Astrocyte (in vitro differentiated cells and primary cell): Measurements from ENCODE around the gene CDH22. TPM values are rescaled to one million over a fixed set of nuclear protein-coding genes. Genes with fewer than 3 reads are reported as not detected.

Experiments
- DNase-seq: peaks from one replicate; pipeline ENCODE4 v3.0.0-alpha.2; 2010; ENCODE audit warnings: low read depth
- FAIRE-seq: peaks from 2 replicates; lab custom pipeline; 2011; peaks lifted over from hg19 to GRCh38; lab: Jason Lieb, UNC
- H2AFZ ChIP-seq: 2 replicates; pipeline ENCODE4 v1.6.0; 2012; ENCODE audit warnings: low read depth, low read length, inconsistent platforms
- H3K27ac ChIP-seq: 2 replicates; pipeline ENCODE4 v1.5.1; 2011; ENCODE audit warnings: low read depth, low read length, inconsistent platforms
- H3K27me3 ChIP-seq: 2 replicates; pipeline ENCODE4 v1.6.0; 2011; ENCODE audit warnings: low read length, inconsistent platforms; ENCODE audit not compliant: insufficient read depth
- H3K36me3 ChIP-seq: 2 replicates; pipeline ENCODE4 v1.5.1; 2011; ENCODE audit warnings: low read length, inconsistent platforms; ENCODE audit not compliant: insufficient read depth
- H3K4me1 ChIP-seq: 2 replicates; pipeline ENCODE4 v1.5.1; 2011; ENCODE audit warnings: low read length, inconsistent platforms; ENCODE audit not compliant: insufficient read depth
- H3K4me2 ChIP-seq: 2 replicates; pipeline ENCODE4 v1.6.0; 2012; ENCODE audit warnings: low read length, inconsistent platforms
- H3K4me3 ChIP-seq: 2 replicates; pipeline ENCODE4 v1.5.1; 2011; ENCODE audit warnings: low read depth, mild to moderate bottlenecking, low read length, inconsistent platforms; ENCODE audit not compliant: insufficient read depth
- H3K79me2 ChIP-seq: 2 replicates; pipeline ENCODE4 v1.6.0; 2012; ENCODE audit warnings: mild to moderate bottlenecking, low read length, inconsistent platforms; ENCODE audit not compliant: insufficient read depth
- H3K9ac ChIP-seq: 2 replicates; pipeline ENCODE4 v1.6.0; 2012; ENCODE audit warnings: mild to moderate bottlenecking, low read length, inconsistent platforms
- H3K9me3 ChIP-seq: 2 replicates; pipeline ENCODE4 v1.5.1; 2012; ENCODE audit warnings: low read depth, mild to moderate bottlenecking, low read length, inconsistent platforms; ENCODE audit not compliant: insufficient read depth
- H4K20me1 ChIP-seq: 2 replicates; pipeline ENCODE4 v1.6.0; 2012; ENCODE audit warnings: low read length, inconsistent platforms; ENCODE audit not compliant: insufficient read depth
- H3K27ac Mint-ChIP-seq: one replicate; pipeline ENCODE4 v1.8.0; 2021; ENCODE audit warnings: mild to moderate bottlenecking, mixed read lengths; ENCODE audit not compliant: unreplicated experiment
- H3K27me3 Mint-ChIP-seq: one replicate; pipeline ENCODE4 v1.8.0; 2021; ENCODE audit warnings: low read depth, mixed read lengths; ENCODE audit not compliant: unreplicated experiment
- H3K36me3 Mint-ChIP-seq: one replicate; pipeline ENCODE4 v1.8.0; 2021; ENCODE audit warnings: low read depth, mixed read lengths; ENCODE audit not compliant: unreplicated experiment
- H3K4me1 Mint-ChIP-seq: one replicate; pipeline ENCODE4 v1.8.0; 2021; ENCODE audit warnings: low read depth, mixed read lengths; ENCODE audit not compliant: unreplicated experiment
- H3K4me3 Mint-ChIP-seq: one replicate; pipeline ENCODE4 v1.8.0; 2021; ENCODE audit warnings: mild to moderate bottlenecking, moderate library complexity, mixed read lengths; ENCODE audit not compliant: unreplicated experiment
- H3K9me3 Mint-ChIP-seq: one replicate; pipeline ENCODE4 v1.8.0; 2021; ENCODE audit warnings: mild to moderate bottlenecking, mixed read lengths; ENCODE audit not compliant: unreplicated experiment
- CTCF ChIP-seq: IDR thresholded peaks from 2 replicates; pipeline ENCODE4 v1.5.1; 2011; ENCODE audit warnings: low read depth, mild to moderate bottlenecking, inconsistent platforms, low read length, moderate library complexity; ENCODE audit not compliant: insufficient read depth
- EZH2 ChIP-seq: IDR thresholded peaks from 2 replicates; pipeline ENCODE4 v1.6.1; 2012; ENCODE audit warnings: mild to moderate bottlenecking, low read length, inconsistent platforms; ENCODE audit not compliant: insufficient read depth
- total RNA-seq: library from RNA; stranded (reverse); gene quantifications from 2 replicates; pipeline ENCODE4 v1.2.1, GENCODE V29; 2021

Gene CDH22
- total RNA-seq, 1 donor from 2014 or later, result not detected

- no peak overlapping the region for H2AFZ ChIP-seq
- no peak overlapping the region for H3K4me3 Mint-ChIP-seq
- peaks cover 1% of the 10 kb centered on the region for H3K9me3 Mint-ChIP-seq
- no peaks in the 10 kb centered on the region for H3K79me2 ChIP-seq
- no peak overlapping the region for H3K27ac ChIP-seq
- H3K36me3 Mint-ChIP-seq, result no peaks in the 10 kb centered on the region
- H4K20me1 ChIP-seq, result no peaks in the 10 kb centered on the region
- H3K4me3 ChIP-seq, result no peak overlapping the region
- no peaks in the 10 kb centered on the region for H3K4me1 Mint-ChIP-seq
- no peak overlapping the region for H3K4me2 ChIP-seq
- DNase-seq, result no peak
- H3K4me1 ChIP-seq, result no peaks in the 10 kb centered on the region
- FAIRE-seq, result no peak
- H3K36me3 ChIP-seq, result no peaks in the 10 kb centered on the region
- TF ChIP-seq CTCF, result no peak
- no peak for TF ChIP-seq EZH2
- H3K27ac Mint-ChIP-seq, result no peak overlapping the region
- peaks cover 63% of the 10 kb centered on the region for H3K27me3 Mint-ChIP-seq
- H3K27me3 ChIP-seq, result peaks cover 5% of the 10 kb centered on the region
- no peak overlapping the region for H3K9ac ChIP-seq
- H3K9me3 ChIP-seq, result no peaks in the 10 kb centered on the region
These were observed 46.6 kb downstream of the CDH22 start for GRCh38 chr20:46261456-46262253.

GRCh38 chr20:46260936-46261454, 47.3 kb downstream of the CDH22 start:
- TF ChIP-seq CTCF (no peak), EZH2 (no peak)
- Histone ChIP-seq H3K9me3 (no peaks in the 10 kb centered on the region), H3K4me2 (no peak overlapping the region), H3K4me1 (no peaks in the 10 kb centered on the region), H3K4me3 (no peak overlapping the region), H4K20me1 (no peaks in the 10 kb centered on the region), H3K27ac (no peak overlapping the region), H3K36me3 (no peaks in the 10 kb centered on the region), H3K79me2 (no peaks in the 10 kb centered on the region), H3K9ac (no peak overlapping the region), H2AFZ (no peak overlapping the region), H3K27me3 (peaks cover 5% of the 10 kb centered on the region)
- Mint-ChIP-seq H3K4me1 (no peaks in the 10 kb centered on the region), H3K36me3 (no peaks in the 10 kb centered on the region), H3K4me3 (no peak overlapping the region), H3K27ac (no peak overlapping the region), H3K27me3 (peaks cover 56% of the 10 kb centered on the region), H3K9me3 (no peaks in the 10 kb centered on the region)
- FAIRE-seq (no peak), DNase-seq (no peak)

DNA sequence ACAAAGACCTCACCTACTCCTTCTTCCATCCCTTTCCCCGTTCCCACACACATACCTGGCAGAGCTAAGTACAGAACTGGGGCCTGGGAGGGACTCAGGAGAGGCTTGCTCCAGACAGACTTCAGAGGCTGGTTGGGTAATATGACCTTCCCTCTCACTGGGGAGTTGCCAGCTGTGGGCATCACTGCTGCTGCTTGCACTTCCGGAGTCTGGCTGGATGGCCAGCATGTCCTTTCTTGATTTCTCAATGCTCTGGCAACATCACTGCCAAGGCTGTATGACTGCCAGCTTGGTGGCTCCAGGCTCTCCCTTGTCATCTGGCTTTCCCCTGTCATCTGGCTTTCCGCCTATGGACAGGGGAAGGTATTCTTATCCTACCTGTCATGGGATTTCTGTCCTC, 47.8 kb downstream of the CDH22 start:
- H3K4me1 Mint-ChIP-seq, result no peaks in the 10 kb centered on the region
- no peak overlapping the region for H3K27ac ChIP-seq
- H3K9me3 ChIP-seq, result no peaks in the 10 kb centered on the region
- H3K4me3 ChIP-seq, result no peak overlapping the region
- H3K27me3 ChIP-seq, result peaks cover 5% of the 10 kb centered on the region
- no peak overlapping the region for H3K9ac ChIP-seq
- H3K36me3 ChIP-seq, result no peaks in the 10 kb centered on the region
- peaks cover 51% of the 10 kb centered on the region for H3K27me3 Mint-ChIP-seq
- H3K79me2 ChIP-seq, result no peaks in the 10 kb centered on the region
- no peak for DNase-seq
- no peaks in the 10 kb centered on the region for H4K20me1 ChIP-seq
- no peaks in the 10 kb centered on the region for H3K4me1 ChIP-seq
- H3K27ac Mint-ChIP-seq, result no peak overlapping the region
- no peak overlapping the region for H3K4me3 Mint-ChIP-seq
- H3K4me2 ChIP-seq, result no peak overlapping the region
- FAIRE-seq, result no peak
- H3K36me3 Mint-ChIP-seq, result no peaks in the 10 kb centered on the region
- TF ChIP-seq EZH2 (no peak), CTCF (no peak)
- H3K9me3 Mint-ChIP-seq, result no peaks in the 10 kb centered on the region
- H2AFZ ChIP-seq, result no peak overlapping the region
